Amygdala (tissue), 56 donors: ENCODE results near the gene MED26.

ENCODE experiments used
- DNase-seq, 56 donors: peaks; one replicate each; lab custom pipeline; 2025; lab: John Stamatoyannopoulos, UW

The MED26 gene

GRCh38 chr19:16619457-16619856 is 8.5 kb downstream of the MED26 start:
- DNase-seq: peak in 2 of 56 donors; percentile 5 to 25

- no peak for DNase-seq
Observed at GRCh38 chr19:16618248-16618647, 9.8 kb downstream of the MED26 start.

- no peak for DNase-seq
Observed at GRCh38 chr19:16615808-16616207, 12.2 kb downstream of the MED26 start.

GRCh38 chr19:16614941-16615340 is 13.1 kb downstream of the MED26 start:
- no peak for DNase-seq

GRCh38 chr19:16613841-16614240 is 14.2 kb downstream of the MED26 start:
- no peak for DNase-seq

- DNase-seq: no peak
Observed at GRCh38 chr19:16612636-16613035, 15.4 kb downstream of the MED26 start.

- DNase-seq: no peak
Observed at GRCh38 chr19:16611121-16611520, 16.9 kb downstream of the MED26 start.

- DNase-seq: no peak
Observed at GRCh38 chr19:16609511-16610200, 18.3 kb downstream of the MED26 start.

- no peak for DNase-seq
Observed at GRCh38 chr19:16608290-16608739, 19.7 kb downstream of the MED26 start.

- no peak for DNase-seq
Observed at GRCh38 chr19:16607819-16608218, 20.2 kb downstream of the MED26 start.

GRCh38 chr19:16605553-16605994 is 22.4 kb downstream of the MED26 start:
- DNase-seq: peak in 5 of 56 donors; percentile 5 to 27 (median 24)

- no peak for DNase-seq
Observed at GRCh38 chr19:16605115-16605514, 22.9 kb downstream of the MED26 start.

- no peak for DNase-seq
Observed at GRCh38 chr19:16604615-16605014, 23.4 kb downstream of the MED26 start.

GRCh38 chr19:16603090-16603489 is 24.9 kb downstream of the MED26 start:
- no peak for DNase-seq

GRCh38 chr19:16601378-16602052 is 26.5 kb downstream of the MED26 start:
- no peak for DNase-seq

GRCh38 chr19:16600824-16601223 is 27.2 kb downstream of the MED26 start:
- DNase-seq: no peak

- DNase-seq: no peak
Observed at GRCh38 chr19:16599655-16600346, 28.2 kb downstream of the MED26 start.

GRCh38 chr19:16598848-16599247 is 29.2 kb downstream of the MED26 start:
- DNase-seq: no peak

- no peak for DNase-seq
Observed at GRCh38 chr19:16596399-16596798, 31.6 kb downstream of the MED26 start.

GRCh38 chr19:16595097-16595496 is 32.9 kb downstream of the MED26 start:
- no peak for DNase-seq

- DNase-seq: no peak
Observed at GRCh38 chr19:16594681-16595091, 33.3 kb downstream of the MED26 start.
